Glomerular visceral epithelial cell (primary cell): ENCODE measurements around the gene LIMS1.
"Not testable (repeated sequence)": the region's sequence is repeated elsewhere in the genome, so short reads cannot be mapped to it uniquely, and the experiment has no call there.

Experiments used
- DNase-seq: peaks from one replicate; pipeline ENCODE4 v3.0.0-alpha.2; 2016; ENCODE audit errors: extremely low spot score

LIMS1 gene

DNA sequence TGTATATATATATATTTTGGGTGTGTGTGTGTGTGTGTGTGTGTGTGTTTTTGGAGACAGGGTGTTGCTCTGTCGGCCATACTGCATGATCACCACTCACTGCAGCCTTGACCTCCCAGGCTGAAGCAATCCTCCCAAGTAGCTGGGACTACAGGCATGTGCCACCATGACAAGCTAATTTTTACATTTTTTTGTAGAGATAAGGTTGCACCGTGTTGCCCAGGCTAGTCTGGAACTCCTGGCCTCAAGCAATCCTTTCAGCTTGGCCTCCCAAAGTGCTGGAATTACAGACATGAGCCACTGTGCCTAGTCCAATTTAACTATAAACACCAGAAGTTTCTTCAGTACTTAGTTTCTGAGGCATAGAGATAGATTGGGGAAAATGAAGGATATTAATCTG, 18.3 kb downstream of the LIMS1 start:
- no peak for DNase-seq

DNA sequence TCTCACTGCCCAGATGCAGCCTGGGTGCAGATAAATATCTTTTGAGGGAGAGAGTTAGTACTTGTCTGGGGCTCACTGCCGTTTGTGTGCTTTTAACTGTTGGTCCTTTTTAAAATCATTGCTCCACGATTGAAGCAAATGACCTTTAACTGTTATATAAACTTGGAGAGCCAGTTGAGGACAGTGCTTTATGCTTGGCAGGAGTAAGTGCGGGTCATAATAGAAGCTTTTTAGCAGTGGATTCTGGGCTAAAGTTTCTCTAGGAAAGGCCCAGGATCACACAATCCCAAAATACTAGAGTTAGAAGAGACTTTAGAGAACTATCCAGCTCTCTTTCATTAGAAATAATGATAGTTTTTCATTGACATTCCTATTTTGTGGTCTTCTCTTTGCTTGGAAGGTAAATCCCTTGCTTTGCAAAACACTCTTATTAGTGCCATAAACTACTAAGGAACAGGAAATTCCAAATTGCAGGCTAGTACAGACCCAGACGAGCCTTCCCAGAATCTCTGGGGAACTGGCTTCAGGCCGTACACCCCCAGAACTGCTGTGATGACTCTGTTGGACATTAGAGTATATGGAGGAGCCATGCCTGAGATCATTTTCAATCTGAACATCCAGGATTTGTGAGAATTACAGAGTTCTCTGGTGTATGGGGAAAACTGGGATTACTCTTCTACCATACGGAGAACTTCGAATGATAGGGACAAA, 19.1 kb downstream of the LIMS1 start:
- no peak for DNase-seq

DNA sequence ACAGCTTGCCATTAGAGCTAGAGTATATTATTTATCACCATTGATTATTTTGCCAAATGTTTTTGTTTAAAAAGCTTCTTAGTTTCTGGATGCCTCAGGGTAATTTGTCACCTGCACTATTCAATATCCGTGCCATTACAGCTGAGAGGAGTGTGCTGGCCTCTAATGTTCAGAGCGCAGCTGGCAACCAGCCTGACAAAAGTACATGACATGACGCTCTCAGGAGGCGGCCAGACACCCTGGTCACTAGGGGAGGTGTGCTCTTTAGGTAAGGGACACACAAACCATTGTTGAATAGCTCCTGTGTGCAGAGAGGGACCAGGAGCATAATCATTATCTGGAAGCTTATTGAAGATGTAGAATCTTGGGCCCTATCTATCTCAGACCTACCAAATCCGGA, 20.3 kb downstream of the LIMS1 start:
- DNase-seq, result no peak

DNA sequence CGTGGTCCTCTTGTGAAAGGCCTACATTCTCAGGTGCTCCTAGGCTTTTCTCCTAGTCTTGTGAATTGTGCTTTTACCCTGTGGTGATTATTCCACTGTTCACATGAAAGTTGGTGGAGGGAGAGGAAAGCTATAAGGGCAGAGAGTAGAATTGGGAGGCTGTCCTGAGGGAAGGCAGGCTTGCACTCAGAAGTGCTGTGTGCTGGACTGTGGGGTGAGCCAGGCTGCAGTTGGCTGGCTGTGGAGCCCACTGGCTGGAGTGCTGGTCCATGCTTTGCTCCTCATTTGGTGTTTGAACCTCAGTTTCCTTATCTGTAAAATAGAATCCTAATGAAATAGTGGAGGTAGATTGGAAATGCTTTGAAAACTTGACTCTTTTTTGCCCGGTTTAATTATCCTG, 21.3 kb downstream of the LIMS1 start:
- no peak for DNase-seq

DNA sequence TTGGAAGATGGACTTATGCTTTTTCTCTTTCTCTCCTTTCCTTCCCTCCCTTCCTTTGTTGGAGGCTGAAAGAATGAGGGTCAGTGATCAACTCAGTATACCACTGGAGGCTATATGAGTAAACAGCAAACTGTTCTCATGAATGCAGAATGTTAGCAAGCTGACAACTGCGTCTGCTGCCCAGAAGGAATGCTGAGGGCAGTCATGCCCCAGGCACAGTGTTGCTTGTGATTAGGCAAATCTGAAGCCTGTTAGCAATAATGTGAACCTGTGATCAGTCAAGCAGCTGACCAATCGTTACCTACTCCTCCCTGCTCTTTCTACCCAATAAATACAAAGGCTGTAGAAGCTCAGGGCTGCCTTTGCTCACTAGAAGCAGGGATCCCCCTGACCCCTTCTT, 22.3 kb downstream of the LIMS1 start:
- DNase-seq, result not testable (repeated sequence)

DNA sequence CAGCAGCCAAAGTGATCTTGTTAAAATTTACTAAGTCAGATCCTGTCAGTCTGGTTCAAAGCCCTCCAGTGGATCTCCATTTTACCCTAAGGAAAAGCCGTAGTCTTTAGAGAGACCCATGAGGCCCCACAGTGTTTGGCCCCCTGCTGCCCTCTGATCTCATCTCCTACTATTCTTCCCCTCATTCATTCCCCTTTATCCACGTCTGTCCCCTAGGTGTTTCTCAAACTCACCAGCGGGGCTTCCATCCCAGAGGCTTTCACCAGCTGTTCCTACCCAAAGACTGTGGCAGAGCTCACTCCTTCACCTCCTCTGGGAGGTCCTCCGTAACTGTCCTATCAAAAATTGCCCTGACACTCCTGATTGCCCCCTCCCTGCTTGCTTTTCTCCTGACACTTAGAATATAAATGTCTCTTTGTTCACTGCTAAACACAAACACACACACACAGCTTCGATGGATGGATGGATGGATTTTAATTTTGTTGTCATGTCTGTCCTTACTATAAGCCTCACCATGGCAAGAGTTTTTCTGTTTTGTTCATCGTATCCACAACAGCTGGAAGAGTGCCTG, 26.1 kb downstream of the LIMS1 start:
- no peak for DNase-seq

DNA sequence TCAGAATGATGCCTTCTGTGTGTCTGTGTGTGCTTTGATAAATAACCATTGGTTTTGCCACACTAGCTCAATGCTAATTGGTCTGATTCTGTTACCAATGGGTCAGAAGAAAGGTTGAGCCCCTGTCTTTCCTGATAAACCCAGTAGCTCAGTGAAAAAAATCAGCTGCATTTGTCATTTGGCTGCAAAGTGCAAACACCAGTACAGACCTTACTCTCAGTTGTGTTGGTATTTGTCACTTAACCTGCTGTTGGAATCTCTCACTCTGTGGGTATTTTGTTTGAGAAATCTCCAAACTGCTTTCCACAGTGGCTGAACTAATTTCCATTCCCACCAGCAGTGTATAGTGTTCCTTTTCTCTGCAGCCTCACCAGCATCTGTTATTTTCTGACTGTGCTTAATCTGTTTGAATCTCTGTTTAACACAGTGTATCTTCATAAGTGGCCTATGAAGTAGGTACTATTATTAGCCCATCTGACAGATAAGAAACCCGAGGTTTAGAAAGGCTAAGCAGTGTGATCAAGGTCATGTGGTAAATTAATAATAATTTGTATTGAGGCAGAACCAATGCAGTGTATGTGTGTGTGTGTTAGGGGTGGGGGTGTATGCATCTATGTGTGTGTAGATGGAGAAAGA, 26.7 kb downstream of the LIMS1 start:
- no peak for DNase-seq

DNA sequence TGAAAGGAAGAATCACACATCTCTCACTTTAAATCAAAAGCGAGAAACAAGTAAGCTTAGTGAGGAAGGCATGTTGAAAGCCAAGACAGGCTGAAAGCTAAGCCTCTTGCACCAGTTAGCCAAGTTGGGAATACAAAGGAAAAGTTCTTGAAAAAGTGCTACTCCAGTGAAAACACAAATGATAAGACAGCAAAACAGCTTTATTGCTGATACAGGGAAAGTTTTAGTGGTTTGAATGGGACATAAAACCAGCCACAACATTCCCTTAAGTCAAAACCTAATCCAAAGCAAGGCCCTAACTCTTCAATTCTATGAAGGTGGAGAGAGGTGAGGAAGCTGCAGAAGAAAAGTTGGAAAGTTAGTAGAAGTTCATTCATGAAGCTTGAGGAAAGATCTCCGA, 28.0 kb downstream of the LIMS1 start:
- no peak for DNase-seq

DNA sequence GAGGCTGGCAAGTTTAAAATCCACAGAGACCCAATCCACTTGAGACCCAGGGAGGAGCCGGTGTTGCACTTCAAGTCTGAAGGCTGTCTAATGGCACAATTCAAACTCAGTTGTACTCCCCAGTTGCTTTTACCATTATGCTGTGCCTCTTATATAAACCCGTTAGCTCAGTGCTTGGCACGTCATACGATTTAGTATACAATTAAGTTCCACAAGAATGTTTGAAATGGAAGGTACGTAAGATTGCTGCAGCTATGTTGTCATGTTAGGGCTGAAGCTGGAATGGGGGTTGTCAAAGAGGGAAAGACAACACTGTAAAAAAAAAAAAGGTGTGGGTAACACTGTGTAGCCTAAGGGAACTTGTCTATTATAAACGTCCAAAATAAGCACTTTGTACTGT, 30.2 kb downstream of the LIMS1 start:
- no peak for DNase-seq

DNA sequence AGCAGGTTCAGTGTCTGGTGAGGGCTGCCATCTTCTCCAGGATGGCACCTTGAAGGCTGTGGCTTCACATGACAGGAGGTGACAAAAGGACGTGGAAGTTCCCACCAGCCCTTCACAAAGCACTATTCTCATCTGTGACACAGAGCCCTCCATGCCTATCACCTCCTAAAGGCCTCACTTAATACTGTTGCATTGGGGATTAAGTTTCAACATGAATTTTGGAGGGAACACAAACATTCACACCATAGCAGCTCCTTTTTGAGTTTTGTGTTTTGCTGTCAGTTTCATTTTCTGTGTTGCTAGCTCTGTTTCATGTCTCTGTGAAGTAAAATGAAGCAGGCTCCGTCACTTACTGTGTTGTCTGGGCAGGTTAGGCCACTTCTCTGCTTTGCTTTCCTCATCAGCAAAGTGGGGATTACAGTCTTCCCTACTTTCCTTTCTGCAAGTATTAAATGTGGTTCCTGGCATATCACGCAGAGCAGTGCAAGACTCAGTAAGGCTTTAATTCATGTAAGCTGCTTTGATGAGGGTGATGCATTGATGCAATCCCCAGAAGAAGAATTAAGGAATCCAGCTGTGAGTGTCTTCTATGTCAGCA, 31.6 kb downstream of the LIMS1 start:
- DNase-seq, result no peak

DNA sequence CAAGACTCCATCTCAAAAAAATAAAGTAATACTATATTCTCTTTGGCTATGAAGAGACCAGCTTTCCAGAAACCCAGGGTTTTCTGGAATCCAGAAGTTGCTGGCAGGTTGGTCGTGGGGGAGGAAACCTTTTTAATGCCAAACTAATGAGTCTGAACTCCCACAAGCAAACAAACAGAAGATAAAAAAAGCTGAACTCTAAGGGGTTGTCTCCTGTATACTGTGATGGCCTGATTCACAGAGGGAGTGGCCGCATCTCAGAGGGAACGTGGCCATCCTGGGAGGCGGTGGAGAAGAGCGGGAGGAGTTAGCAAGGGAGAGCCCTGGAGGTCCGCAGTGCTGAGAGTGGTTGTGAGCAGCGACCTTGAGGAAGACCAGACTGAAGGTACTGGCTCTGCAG, 36.1 kb downstream of the LIMS1 start:
- peak; percentile 75 for DNase-seq

DNA sequence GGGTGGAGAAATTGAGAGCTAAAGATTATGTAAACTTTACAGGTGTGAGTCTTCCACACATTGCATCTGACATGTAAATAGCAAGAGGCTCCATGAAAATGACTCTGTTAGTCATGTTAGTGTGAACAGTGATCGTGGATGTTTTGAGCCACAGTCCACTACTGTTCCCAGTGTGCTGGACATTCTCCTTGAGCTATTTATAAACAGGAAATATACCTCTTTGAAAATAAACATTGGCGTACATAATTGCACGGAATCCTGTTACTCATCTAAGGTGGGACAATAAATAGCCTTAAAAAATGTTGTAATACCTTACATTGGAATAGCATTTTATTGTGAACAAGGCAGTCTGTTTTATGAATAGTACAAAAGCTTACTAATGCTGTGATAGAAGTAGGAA, 37.0 kb downstream of the LIMS1 start:
- no peak for DNase-seq

DNA sequence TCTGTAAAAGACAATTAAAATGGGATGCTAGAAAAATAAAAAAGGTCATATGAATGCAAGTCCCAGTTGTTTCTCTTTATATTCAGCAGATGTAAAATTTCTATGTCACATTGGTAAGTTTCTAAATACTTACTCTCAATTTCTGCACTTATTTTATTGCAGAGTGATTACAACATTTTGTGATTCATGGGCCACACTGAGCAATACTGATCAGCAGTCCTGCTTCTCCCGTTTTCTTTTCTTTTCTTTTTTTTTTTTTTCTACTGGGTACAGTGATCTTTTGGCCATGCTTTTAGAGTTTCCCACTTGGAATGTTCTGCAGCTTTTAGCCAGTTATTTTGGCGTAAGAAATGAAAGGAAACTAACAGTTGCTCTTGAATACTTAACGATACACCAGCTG, 38.8 kb downstream of the LIMS1 start:
- no peak for DNase-seq

DNA sequence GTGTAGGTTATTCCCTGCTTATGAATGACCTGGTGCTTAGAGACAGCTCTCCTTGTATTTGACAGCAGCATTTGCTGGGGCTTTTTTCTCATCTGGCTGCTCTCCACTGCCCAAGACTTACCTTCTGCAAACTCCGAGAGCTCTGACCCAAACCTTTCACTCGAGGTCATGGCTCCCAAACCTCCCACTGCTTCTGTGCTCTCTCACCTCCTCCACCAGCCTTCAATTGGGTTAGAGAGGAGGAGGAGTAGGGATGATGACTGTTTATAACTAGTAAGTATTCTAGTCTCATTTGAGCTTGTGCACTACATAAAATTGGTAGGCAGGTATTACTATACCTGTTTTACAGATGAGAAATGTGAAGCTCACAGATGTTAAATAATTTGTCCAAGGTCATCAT, 40.1 kb downstream of the LIMS1 start:
- DNase-seq, result no peak

DNA sequence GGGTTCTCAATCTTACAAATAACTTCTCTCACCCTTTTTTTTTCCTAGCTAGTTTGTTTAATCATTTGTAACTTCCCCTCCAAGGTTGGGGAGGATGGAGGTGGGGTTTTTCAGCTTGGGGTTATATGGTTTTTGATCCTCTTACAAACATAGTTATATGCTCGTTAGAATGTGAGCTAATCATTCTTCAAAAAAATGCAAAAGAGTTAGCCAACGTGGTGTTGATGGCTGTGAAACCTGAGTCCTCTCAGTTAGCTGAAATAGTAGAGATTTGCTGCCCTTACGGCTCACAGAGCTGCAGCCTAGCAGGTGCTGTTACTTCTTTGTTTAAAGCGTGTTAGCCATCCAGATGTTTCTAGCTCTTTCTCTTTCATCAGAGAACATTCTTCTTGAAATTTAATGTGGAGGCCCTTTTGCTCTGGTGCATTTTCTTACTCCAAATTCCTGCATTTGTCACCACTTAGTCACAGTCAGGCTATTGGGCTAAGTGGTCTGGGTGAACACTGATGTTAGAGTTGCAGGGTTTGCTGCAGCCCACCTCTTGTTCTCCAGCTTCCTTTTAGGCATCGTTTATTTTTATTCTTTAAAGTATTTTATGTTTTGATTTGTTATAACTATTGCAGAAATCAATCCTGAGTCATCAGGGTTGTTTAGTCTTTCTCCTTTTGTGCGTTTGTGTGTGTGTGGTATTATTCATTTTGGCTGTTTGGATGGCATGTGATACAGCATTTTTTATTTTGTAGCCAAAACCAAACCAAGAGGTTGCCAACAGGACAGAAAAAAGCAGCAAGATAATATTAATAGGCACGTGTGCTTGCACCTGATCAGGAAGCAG, 41.1 kb downstream of the LIMS1 start:
- peak; percentile 63 for DNase-seq

DNA sequence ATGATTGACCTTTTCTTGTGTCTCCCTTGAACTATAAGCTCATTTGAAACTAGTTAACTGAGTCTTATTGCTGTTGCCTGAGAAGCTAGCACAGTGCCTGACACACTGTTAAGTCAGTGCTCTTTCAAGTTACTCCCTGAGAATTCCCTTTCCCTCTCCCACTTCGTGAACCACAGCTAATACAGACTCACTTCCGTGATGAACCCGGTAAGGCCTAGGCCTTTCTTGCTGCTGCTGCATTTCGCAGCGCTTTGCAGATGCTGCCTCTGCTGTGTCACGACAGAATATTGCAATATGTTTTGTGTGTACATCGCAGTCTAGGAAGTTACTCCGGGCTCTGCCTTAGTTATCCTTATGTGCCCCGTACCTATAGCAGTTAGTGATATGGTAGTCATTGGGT, 42.8 kb downstream of the LIMS1 start:
- no peak for DNase-seq

DNA sequence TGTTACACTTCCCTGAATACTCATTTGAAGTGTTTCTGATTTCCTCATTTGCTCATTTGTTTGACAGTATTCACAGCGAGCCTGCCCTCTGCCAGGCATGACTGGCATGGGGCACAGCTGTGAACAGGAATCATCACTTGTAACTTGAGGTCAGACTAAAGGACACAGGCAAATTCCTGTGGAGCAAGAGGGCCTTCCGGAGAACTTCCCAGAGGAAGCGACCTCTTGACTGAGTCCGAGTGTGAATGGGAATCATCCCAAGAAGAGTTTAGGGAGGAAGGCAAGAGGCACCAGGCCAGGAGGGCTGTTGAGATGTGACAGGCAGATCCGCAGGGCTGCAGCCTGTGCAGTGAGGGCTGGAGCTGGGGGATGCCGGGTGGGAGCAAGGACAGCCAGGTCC, 45.4 kb downstream of the LIMS1 start:
- peak; percentile 82 for DNase-seq

DNA sequence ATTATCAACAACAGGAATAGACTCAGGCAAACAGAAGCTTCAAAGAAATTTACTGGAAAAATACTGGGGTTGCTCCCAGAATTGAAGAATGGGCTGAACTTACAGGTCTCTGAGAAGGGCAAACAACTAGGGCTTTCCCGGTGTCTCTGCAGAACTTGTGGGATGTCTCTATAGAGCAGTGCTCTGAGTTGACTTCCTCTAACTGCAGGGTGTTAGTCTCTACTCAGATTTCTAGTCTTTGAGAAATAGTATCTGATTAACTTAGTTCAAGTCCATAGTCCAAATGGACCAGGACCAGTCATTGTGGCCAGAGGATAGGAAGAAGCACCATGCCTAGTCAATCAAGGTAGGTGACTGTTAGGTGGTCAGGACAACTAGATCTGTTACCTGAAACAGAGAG, 45.8 kb downstream of the LIMS1 start:
- DNase-seq, result no peak

DNA sequence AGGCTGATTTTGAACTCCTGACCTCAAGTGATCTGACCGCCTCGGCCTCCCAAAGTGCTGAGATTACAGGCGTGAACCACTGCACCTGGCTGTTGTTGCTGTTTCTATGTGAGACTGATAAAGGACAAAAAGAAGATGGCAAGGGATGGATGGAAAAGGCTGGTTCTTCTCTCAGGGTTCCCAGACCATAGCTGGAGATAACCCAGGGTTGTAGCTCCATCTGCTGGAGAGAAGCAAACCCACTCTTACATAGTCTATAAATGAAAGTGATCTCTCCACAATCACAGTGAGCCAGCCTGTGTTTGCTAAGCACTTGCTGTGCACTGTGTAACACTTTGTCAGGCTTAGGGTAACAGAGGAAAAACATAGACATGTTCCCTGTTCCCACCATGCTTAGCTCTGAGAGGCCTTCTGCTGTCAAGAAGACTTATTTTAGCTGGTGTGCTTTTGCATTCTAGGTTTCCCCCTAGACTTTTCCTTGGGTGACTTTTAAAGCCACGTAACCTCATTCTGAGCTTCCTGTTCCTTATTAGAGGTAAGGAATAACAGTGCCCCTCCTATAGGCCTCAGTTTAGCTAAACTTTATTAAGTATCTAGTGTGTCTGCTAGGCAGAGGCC, 49.7 kb downstream of the LIMS1 start:
- DNase-seq, result peak; percentile 87

DNA sequence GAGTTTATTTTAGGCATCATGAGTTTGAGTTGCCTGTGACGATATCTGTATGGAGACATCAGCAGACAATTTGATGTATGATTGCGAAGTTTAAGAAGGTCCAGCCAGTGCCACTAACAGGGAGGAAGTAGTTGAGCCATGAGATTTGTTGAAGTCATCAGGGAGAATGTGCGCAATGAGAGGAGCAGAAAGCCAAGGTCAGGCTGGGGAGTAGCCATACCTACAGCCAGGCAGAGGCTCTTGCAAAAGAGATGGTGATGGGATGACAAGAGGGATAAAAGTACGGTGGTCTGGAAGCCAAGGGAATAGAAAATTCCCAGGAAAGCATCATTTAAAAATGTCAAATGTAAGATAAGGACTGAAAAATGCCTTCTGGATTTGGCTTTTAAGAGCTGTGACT, 51.2 kb downstream of the LIMS1 start:
- no peak for DNase-seq

DNA sequence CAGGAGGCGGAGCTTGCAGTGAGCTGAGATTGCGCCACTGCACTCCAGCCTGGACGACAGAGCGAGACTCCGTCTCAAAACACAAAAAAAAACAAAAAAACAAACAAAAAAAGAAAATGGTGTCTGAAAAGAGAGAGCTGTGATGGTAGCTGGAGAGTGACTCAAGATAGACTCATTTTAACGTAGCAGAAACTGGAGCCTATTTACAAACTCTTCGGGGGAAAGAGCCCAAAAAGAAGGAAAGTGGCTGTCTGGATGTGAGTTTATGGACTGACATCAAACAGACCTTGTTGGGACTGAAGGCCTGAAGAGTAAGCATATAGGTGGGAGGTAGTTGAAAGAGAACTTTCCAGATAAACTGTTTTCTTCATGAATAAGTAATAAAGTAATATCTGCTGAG, 51.8 kb downstream of the LIMS1 start:
- DNase-seq, result no peak

DNA sequence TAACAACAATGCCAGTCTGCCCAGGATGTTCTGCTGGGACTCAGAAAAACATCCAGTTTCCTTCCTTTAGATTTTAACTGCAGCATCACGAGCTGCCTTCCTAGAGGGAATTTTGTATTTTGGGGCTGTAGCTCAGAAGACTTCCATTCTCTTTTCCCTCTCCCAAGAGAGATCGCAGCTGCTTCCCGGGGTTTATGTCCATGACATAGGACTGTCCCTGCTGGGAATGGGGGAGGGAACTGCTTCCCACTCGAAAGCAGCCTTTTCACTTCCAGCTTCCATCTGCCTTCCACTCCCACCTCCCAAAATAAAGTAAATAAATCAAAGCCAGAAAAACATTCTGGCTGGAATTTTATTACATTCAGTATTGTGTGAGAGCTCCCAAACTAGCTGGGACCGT, 52.4 kb downstream of the LIMS1 start:
- no peak for DNase-seq
